Activated gamma-delta T cell (primary cell): ENCODE data around the gene METTL27.
"Not testable (repeated sequence)": the region's sequence is repeated elsewhere in the genome, so short reads cannot be mapped to it uniquely, and the experiment has no call there.

ENCODE experiments used
- DNase-seq: peaks from one replicate; lab custom pipeline; 2025; lab: John Stamatoyannopoulos, UW
- total RNA-seq, 2 donors: gene quantifications; one replicate each; lab custom pipeline; 2026; lab: John Stamatoyannopoulos, UW

The METTL27 gene, protein sequence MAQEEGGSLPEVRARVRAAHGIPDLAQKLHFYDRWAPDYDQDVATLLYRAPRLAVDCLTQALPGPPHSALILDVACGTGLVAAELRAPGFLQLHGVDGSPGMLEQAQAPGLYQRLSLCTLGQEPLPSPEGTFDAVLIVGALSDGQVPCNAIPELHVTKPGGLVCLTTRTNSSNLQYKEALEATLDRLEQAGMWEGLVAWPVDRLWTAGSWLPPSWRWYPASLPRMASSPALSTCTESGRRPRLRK
- 0.22 to 2.9 reads per million in 2 donors for total RNA-seq

DNA sequence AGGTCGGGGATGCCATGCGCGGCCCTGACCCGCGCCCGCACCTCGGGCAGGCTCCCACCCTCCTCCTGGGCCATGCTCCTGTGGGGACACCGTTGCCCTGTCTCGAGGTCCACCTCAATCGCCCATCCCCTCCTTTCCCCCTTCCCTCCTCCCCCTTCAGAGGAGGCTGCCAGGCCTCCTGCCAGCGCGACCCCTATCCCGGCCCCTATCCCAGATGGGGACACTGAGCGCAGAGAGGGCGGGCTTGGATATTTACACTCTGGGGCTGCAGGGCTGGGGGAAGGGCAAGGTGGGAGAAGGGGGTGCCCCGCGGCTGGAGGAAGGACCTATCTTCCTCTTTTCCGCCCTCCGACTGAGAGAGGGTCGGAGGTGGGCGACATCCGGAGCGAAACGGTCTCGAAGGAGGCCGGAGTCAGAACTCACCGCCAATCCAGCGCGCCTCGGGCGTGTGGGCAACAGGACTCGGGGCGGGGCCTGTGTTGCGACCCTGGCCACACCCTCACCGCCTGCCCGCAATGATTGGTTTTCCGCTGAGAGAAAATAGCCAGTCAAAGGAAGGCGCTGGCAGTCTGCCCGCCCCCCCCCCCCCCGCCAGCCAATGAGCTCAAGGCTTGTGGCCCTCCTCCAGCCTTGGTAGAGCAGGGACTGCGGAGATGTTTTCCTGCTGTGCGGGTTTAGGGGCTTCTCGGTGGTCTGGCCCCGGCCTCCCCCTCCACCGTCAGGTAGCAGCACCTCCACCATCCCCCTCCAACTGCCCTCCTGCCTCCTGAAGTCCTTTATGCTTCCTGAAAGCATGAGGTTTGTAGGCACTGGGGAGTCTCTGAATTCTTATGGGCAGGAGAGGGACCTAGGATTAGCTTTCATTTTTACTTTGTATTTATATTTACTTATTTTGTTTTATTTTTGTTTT is at the start of gene METTL27:
Gene METTL27 (minus strand): TSS at position 450 of the 910 bp plus-strand sequence. CDS start 376 bp downstream, at position 74.
- DNase-seq = peak; percentile 65

DNA sequence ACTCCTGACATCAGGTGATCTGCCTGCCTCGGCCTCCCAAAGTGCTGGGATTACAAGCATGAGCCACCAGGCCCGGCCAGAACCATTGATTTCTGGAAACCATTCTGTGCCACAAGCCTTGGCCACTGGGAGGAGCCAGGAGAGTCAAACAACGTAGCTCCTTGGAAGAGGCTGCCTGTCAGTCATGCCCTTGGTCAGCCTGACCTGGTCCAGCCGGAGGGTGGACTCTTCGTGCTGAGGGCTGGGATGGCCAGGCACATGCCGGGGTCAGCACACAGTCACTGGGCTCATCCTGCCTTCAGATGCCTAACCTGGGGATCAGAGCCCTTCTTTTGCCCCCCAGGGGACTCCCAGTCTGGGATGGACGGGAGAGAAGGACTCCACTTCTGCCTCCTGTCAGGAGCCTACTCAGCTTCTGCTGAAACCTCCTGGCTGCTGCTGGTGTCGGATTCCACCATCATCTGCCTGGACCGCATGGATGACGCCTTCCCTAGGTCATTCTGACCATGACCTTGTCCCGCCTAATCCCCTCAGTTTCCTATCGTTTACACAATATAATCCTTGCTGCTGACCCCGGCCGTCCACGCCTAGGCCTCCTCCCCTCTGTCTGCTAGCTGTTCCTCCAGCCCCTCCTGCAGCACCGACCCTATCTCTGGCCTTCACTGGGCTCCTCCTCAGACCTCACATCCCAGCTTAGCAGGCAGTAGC is 49.0 kb upstream of the METTL27 start:
- DNase-seq = no peak

DNA sequence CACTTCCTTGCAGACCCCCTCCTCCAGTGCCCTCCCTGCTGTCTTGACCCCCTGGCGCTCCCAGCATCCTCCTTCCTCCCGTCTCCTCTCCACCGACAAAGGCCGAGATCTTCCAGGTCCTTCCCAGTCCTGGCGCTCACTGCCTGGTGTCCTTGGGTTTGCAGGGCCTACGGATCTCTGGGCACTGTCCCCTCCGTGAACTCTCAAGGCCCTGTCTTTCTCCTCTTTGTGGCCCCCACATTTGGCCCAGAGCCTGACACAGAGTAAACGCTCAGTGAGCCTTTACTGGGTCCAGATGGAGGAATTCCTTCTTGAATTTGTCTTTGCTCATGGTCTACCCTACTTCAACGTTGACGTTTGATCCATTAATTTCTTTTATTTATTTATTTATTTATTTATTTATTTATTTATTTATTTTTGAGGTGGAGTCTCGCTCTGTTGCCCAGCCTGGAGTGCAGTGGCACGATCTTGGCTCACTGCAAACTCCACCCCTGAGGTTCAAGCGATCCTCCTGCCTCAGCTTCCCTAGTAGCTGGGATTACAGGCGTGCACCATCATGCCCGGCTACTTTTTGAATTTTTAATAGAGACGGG is 48.3 kb upstream of the METTL27 start:
- no peak for DNase-seq

DNA sequence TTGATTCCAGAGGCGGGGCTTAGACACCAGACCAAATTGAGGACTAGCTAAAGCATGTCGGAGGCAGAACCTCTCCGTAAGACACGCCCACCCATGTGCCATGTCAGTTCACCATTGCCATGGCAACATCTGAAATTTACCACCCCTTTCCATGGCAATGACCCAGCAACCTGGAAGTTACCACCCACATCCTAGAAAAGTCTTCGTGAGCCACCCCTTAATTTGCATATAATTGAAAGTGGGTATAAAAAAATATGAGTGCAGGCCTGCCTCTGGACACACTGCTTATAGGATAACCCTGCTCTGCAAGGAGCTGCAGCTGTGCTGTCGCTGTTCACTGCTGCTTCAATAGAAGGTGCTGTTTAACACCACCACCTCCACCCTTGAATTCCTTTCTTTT is 46.6 kb upstream of the METTL27 start:
- no peak for DNase-seq

DNA sequence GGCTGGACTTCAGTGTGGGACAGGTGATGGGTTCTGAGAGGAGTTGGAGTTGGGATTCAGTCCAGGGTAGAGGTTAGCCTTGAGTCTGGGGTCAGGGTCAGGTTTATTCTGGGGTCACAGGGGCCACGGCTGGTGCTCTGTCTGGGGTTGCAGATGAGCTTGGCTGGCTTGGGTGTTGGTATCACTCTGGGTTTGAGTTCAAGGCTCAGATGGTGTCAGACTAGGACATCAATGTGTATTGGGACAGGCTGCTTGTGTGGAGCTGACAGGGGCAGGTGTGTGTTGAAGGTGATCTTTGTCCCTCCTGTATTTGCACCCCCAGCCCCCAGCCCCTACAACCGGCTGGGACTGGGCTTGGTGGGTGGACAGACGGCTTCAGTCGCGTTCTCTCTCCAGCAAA is 45.4 kb upstream of the METTL27 start:
- no peak for DNase-seq

DNA sequence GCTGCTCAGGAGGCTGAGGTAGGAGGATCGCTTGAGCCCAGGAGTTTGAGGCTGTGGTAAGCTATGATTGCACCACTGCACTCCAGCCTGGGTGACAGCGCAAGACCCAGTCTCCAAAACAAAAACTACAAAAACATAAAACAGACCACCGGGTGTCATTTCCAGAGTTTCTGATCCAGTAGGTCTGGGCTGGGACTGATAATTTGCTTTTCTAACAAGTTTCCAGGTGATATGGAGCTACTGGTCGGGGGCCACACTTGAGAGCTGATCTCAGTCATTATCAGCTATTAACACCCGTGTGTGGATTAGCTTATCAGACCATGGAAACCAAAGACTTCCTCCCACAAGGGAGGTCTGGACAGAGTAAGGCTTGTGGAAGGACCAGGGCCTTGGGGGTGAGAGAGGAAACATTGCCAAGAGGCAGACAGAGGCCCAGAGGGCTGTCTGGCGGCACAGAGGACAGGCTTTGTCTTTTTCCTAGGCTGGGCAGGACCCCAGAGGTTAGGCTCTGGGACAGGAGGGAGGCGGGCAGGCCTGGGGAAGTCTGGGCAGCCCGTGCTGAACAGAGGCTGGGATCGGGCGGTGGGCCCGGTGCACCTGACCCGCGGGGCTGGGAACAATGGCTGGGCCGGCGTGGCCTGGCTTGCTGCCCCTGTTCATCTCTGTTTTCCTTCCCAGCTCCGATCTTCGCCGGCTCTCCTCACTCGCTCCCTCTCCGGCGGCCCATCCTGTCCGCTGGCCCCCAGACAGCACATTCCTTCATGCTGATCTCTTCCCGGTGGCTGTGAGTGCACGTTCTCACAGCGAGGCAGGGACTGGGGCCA is 43.9 kb upstream of the METTL27 start:
- no peak for DNase-seq

DNA sequence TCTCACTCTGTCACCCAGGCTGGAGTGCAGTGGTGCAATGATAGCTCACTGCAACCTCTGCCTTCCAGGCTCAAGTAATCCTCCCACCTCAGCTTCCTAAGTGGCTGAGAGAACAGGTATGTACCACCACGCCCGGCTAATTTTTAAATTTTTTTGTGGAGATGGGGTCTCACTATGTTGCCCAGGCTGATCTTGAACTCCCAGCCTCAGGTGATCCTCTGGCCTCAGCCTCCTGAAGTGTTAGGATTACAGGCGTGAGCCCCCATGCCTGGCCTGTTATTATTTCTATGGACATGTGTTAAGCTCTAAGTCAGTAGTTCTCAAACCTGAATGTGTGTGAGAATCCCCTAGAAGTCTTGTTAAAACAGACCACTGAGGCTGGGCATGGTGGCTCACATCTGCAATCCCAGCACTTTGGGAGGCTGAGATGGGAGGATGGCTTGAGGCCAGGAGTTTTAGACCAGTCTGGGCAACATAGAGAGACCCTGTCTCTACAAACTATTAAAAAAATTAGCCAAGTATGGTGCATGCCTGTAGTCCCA is 43.2 kb upstream of the METTL27 start:
- DNase-seq = no peak

DNA sequence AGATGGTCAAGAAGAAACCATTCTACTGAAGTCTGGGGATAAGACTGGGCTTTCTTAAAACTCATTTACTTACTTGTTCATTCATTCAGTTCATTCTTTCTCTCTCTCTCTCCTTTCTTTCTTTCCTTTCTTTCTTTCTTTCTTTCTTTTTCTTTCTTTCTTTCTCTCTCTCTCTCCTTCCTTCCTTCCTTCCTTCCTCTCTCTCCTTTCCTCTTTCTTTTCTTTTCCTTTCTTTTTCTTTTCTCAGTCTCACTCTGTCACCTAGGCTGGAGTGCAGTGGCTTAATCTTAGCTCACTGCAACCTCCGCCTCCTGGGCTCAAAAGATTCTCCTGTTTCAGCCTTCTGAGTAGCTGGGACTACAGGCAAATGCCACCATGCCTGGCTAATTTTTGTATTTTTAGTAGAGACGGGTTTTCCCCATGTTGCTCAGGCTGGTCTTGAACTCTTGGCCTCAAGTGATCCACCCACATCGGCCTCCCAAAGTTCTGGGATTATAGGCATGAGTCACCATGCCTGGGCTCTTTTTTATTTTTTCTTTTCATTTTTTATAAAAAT is 42.6 kb upstream of the METTL27 start:
- not testable (repeated sequence) for DNase-seq

DNA sequence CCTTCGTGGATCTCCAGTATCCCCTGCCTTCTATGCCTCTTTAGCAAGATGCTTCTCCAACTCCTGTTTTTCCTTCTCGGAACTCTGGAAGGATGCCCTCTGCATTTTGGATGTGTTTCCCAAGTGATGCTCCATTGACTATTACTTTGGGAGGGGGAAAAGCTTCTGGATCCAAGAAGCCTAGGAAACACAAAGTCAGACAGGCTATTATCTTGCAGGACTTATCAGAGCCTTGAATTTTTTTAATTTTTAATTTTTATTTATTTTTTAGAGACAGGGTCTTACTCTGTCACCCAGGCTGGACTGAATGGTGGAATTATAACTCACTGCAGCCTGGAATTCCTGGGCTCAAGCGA is 39.7 kb upstream of the METTL27 start:
- no peak for DNase-seq

DNA sequence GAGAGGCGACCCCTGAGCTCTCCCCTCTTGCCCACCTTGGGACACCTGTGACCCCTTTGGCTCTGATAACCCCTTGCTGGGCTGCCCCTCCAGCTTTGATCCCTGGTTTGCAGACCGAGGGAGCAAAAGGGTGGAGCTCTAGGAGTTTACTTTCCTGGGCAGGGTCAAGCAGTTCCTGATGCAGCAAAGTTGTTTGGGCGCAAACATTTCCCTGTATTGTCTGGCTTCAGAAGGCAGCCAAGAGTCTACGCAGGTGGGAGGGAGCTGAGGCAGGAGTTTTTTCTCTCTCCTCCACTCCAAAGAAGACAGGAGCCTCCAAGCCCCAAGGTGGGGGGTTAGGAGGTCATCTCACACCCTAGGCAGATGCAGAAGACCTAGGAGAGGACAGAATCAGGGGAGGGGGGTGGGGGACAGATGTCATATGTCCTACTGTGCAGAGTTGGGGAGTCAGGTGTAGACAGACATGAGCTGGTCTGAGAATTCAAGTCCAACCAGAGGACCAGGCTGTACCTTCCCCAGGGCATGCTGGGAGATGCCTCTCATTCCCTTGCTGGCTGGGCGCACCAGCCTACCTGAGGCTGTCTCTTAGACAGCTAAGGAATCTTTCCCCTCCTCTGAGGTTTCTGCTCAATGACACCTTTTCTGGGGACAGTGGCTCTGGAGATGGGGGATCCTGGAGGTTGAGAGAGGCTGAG is 39.2 kb upstream of the METTL27 start:
- DNase-seq = no peak

DNA sequence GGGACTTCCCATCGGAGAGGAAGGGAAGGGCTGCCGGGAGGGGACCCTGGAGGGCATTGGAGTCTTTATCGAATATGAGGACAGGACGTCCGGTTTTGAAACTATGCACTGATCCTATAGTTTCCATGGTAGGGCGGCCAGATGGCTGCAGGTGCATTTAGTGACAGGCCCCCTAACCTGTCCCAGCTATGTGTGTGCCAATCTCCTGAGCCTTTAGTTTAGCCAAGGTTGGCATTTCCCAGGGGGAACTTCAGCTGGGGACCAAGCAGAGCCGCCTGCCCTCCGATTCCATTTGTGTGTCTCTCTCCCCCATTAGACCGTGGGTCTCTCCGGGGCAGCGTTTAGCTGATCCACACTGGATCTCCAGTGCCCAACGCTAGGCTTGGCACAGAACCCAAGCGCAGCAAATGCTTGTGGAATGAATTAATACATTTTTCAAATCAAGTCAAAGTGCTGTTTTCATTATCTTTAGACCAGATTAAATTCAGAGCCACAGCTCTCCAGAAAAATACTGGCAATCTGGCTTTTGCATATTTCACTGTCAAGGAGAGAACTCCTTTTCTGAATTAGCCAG is 38.5 kb upstream of the METTL27 start:
- DNase-seq = no peak

DNA sequence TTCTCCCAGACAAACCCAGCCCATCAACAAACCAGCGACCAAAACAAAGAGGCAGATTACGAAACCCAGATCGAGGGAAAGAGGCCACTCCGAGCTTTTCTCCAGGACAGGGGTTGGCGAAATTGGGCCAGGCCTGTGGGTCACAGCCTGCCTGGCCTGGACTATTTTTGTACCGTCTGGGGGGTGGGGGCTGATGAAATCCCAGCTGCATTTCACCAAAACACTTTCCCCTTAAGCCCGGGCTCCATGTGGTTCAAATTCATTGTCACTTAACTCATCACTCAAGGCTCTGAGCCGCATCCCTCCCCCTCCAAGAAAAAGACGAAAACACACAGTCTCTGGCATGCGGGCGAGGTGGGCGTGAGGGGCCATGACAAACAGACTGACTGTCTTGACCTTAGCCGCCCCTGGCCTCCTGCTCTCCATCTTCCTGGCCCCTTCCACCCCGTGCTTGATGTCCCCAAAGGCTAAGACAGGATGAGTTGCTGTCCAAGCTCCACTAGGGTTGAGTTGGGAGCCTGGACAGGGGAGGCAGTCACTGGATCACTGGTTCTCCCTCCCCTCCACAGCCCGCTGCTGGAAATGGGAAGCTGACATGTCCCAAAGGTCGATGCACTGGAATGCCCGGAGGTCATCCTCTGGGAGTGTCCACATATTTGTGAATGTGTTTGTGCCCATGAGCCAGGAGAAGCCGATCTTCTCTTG is 37.8 kb upstream of the METTL27 start:
- DNase-seq = no peak

DNA sequence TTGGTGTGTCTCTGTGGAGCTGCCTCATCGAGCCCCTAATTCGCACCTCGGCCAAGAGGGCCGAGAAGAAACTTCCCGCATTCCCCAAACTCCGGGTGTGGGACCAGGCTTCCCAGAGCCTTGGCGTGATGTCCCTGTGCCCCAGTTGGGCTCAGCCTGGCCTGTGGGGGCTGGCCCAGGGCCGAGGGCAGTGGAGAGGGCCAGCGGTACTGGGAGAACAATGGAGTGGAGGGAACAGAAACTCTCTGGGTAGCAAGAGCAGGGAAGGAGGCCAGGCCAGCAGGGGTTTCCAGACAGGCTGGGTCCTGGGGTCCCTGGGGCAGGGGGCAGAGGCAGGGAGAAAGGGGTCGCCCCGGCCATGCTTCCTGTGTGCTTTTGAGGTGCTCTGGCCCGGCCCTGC is 34.7 kb upstream of the METTL27 start:
- no peak for DNase-seq

DNA sequence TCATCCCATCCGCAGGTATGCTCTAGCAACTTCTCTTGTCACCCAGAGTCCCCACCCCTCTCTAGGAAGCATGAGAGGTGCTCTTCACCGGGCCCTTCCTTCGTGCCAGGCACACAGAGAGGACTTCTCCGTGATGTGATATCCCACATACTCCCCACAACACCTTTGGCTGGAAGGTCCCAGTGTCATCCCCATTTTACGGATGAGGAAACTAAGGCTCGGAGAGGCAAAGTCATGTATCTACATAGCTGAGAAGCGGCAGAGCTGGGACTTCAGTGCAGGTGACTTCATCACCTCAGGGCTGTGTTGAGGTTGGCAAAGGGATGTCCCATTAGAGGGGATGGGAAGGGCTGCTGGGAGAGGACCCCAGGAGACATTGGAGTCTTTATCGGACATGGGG is 34.0 kb upstream of the METTL27 start:
- DNase-seq = no peak

DNA sequence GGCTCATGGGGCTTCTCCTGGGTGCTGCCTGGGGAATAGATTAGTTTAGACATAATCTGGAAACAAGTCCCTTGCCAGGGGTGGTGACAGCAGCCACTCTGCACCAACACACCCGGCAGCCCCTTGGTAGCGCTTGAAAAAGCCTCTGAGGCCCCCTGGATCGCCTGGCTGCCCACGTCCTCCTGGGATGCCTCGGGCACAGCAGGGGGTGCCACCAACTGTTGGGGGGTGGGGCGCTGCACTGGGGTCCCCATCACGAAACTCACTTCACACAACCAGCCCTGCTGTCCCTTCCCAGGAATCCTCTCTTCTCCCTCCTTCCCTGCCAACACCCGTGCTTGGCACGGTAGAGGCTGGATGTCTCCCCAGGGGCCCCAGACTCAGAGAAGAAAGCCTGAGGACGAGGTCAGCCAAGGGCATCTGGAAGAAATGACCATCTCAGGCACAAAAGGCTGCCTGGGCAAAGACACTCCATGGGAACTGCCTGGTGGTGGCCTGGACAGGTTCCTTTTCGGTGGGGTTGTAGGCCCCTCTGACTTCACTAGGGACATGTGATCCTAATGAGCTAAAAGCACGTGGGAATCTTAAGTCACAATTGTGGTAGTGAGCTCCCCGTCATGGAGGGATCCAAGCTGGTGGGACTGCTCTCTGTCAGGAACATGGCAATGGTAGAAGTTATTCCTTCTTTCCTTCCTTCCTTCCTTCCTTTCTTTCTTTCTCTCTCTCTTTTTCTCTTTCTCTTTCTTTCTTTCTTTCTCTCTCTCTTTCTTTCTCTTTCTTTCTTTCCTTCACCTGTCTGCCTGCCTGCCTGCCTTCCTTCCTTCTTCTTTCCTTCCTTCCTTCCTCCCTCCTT is 30.0 kb upstream of the METTL27 start:
- DNase-seq = no peak

DNA sequence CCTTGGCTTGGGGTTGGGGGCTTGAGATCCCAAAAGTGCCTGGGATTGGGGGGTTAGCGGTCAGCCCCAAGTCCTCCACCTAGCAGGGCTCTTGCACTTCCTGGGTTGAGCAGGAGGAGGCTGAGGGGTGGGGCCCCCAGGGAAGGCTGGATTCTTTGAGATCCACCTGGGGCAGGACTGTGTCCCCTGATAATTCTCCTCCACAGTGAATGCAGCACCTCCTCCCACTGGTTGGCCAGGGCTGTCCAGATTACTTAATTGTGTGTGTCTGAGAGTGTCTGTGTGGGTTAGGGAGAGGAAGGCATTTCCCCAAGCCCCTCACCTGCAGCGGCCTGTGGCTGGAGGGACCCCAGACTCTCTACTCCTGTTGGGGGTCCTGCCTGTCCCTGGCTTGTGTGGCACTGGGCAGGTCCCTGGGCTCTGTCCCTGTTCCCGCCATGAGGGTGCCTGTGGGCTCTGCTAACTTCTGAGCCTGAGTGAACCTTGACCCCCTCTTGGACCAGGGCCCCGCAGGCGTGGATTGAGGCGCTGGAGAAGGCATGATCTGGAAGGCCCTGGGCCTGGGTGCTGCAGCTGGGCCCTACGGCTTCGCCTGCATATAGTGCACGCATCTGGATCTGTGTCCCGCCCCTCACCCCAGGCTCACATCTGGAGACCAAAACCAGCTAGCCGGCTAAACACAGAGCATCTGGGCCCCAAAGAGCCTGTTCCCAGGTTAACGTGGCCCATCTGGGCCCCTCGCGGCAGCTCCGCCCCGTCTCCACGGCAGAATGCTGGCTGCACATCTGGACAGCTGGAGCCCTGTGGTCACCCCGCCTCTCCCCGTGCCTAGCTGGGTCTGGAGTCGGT is 29.1 kb upstream of the METTL27 start:
- no peak for DNase-seq

DNA sequence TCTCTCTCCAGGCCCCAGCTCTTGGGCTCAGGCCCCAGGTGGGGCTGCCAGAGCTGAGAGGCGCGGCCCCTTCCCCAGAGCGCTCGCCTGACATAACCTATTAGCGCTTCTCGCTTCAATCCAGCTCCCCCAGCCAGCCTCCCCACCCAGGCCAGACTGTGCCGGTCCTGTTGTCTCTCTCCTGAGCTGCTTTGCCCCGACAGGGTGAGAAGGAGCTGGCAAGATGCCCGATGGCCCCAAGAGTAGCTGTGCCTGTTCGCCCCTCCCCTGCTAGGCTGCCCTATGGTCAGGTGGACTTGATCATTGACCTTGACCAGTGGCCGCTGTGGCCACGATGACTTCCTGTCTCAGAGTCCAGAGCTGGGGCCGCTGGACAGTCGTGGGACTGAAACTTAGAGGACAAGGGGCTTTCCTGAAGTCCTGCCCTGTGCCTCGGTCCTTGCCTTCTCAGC is 27.8 kb upstream of the METTL27 start:
- no peak for DNase-seq
